ENCODE results near the gene TMEM106C.

DNA sequence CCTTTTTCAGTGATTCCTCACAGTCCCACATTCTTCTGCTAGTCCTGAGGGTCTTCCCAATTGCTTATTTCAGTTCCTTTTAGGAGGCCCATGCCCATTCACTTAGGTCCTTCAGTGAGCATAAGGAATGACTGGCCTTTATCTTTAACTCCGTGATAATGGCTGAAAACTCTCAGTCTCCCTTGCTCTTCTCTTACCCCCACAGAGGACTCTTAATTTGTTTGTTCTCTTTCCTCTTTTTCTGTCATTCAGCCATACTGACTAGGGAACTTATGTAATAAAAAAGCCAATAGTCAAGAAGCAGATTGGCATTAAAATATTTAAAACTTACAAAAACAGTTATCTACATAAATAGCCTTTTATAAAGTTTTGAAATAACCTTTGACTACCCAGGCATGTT, 41.5 kb upstream of the TMEM106C start:
- TF ChIP-seq POLR2A (IDR thresholded peaks at IDR 0.05), result no peak
- TF ChIP-seq, protein P1, sequence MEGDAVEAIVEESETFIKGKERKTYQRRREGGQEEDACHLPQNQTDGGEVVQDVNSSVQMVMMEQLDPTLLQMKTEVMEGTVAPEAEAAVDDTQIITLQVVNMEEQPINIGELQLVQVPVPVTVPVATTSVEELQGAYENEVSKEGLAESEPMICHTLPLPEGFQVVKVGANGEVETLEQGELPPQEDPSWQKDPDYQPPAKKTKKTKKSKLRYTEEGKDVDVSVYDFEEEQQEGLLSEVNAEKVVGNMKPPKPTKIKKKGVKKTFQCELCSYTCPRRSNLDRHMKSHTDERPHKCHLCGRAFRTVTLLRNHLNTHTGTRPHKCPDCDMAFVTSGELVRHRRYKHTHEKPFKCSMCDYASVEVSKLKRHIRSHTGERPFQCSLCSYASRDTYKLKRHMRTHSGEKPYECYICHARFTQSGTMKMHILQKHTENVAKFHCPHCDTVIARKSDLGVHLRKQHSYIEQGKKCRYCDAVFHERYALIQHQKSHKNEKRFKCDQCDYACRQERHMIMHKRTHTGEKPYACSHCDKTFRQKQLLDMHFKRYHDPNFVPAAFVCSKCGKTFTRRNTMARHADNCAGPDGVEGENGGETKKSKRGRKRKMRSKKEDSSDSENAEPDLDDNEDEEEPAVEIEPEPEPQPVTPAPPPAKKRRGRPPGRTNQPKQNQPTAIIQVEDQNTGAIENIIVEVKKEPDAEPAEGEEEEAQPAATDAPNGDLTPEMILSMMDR (IDR thresholded peaks at IDR 0.05), result no peak

Measured in adrenal gland (tissue), 5 donors.